GM18951 (cell line): ENCODE data around the gene RANBP2.
A peak's percentile ranks its signal among the peaks of the same experiment; 100 is the strongest.
"Not testable (repeated sequence)": the region's sequence is repeated elsewhere in the genome, so short reads cannot be mapped to it uniquely, and the experiment has no call there.

Source experiments
- POLR2A ChIP-seq: IDR thresholded peaks from 4 replicates; pipeline ENCODE4 v1.6.1; 2011; ENCODE audit warnings: mild to moderate bottlenecking; ENCODE audit not compliant: insufficient read length, insufficient read depth; ENCODE audit errors: extremely low read depth
- in situ Hi-C: fragments of 300-500 bp; cut with MboI; formaldehyde crosslinking; loops from one replicate; pipeline ENCODE4 v1.12.0; 2022; ENCODE audit warnings: low sequenced_read_pairs, mixed read lengths, inconsistent platforms; ENCODE audit not compliant: unreplicated experiment

The RANBP2 gene

GRCh38 chr2:108766671-108767070 is 47.4 kb downstream of the RANBP2 start:
- in situ Hi-C loops, result not testable (repeated sequence)

- in situ Hi-C loops, result not testable (repeated sequence)
Measured at GRCh38 chr2:108767859-108768258, 48.6 kb downstream of the RANBP2 start.

GRCh38 chr2:108776475-108776874 is 57.2 kb downstream of the RANBP2 start:
- TF ChIP-seq POLR2A, result no peak
- in situ Hi-C loops, result no loop called here

- in situ Hi-C loops, result no loop called here
- TF ChIP-seq POLR2A, result no peak
Measured at GRCh38 chr2:108778857-108779256, 59.6 kb downstream of the RANBP2 start.

GRCh38 chr2:108786008-108786353 is 66.7 kb downstream of the RANBP2 start:
- in situ Hi-C loops, result no loop called here
- no peak for TF ChIP-seq POLR2A

- peak; percentile 84 for TF ChIP-seq POLR2A
- in situ Hi-C loops, result no loop called here
Measured at GRCh38 chr2:108786354-108787215, 67.3 kb downstream of the RANBP2 start, which contains the start of gene CCDC138. TSS of gene CCDC138 (plus strand) at chr2:108786771. CDS start at chr2:108786823, 52 bp downstream.

- TF ChIP-seq POLR2A, result no peak
Measured at GRCh38 chr2:108787216-108787541, 67.9 kb downstream of the RANBP2 start.

GRCh38 chr2:108803045-108803736 is 83.9 kb downstream of the RANBP2 start:
- in situ Hi-C loops, result no loop called here
- TF ChIP-seq POLR2A, result no peak

More at GRCh38 chr2:108787216-108787541, 67.9 kb downstream of the RANBP2 start:
- in situ Hi-C loops, result no loop called here

GRCh38 chr2:108805032-108805431 is 85.8 kb downstream of the RANBP2 start:
- no peak for TF ChIP-seq POLR2A
- in situ Hi-C loops, result no loop called here

GRCh38 chr2:108805782-108806181 is 86.5 kb downstream of the RANBP2 start:
- in situ Hi-C loops, result no loop called here

GRCh38 chr2:108806371-108807113 is 87.3 kb downstream of the RANBP2 start:
- in situ Hi-C loops, result no loop called here
- TF ChIP-seq POLR2A, result no peak

More at GRCh38 chr2:108805782-108806181, 86.5 kb downstream of the RANBP2 start:
- TF ChIP-seq POLR2A, result no peak

- no peak for TF ChIP-seq POLR2A
- in situ Hi-C loops, result no loop called here
Measured at GRCh38 chr2:108809936-108810335, 90.7 kb downstream of the RANBP2 start.

GRCh38 chr2:108810993-108811957 is 92.0 kb downstream of the RANBP2 start:
- in situ Hi-C loops, result no loop called here
- no peak for TF ChIP-seq POLR2A

GRCh38 chr2:108813732-108814131 is 94.5 kb downstream of the RANBP2 start:
- in situ Hi-C loops, result no loop called here
- no peak for TF ChIP-seq POLR2A
